Measurements from ENCODE around the gene ST8SIA6. TPM values are rescaled to one million over a fixed set of nuclear protein-coding genes. Genes with fewer than 3 reads are reported as not detected.

Gene ST8SIA6
- total and polyA plus RNA-seq, 2 of the 8 experiments (the other 6 are each of a cell fraction or from before 2014, with no cell fraction given), result 0.70 to 1.1 TPM

- Histone ChIP-seq H3K36me3 (ENCODE audit: control insufficient read depth in 2 of 4, insufficient read depth in 4 of 4, low read length in 3 of 4) (no peaks in the 10 kb centered on the region), H3K4me2 (ENCODE audit: insufficient read depth in 1 of 2, low read depth in 2 of 2, low read length in 2 of 2) (no peak overlapping the region), H2AFZ (ENCODE audit: low read length) (no peak overlapping the region), H3K79me1 (ENCODE audit: low read depth, low read length) (no peaks in the 10 kb centered on the region), H3K4me3 (ENCODE audit: extremely low read depth in 1 of 4, insufficient read depth in 2 of 4, low read depth in 3 of 4, low read length in 4 of 4) (no peak overlapping the region), H3K79me2 (ENCODE audit: control insufficient read depth in 1 of 2, insufficient read depth in 2 of 2, low read length in 2 of 2) (no peaks in the 10 kb centered on the region), H3K23me2 (ENCODE audit: low read depth, low read length) (peaks cover 3% of the 10 kb centered on the region), H3K27ac (ENCODE audit: low read depth, low read length) (no peak overlapping the region), H2BK20ac (ENCODE audit: low read length) (no peak overlapping the region), H4K8ac (ENCODE audit: extremely low read depth, insufficient read depth, low read length) (no peak overlapping the region), H2BK120ac (replicated peaks; ENCODE audit: low read depth, low read length) (no peak overlapping the region), H4K5ac (ENCODE audit: insufficient read length, low read depth, low read length) (no peak overlapping the region), H3K4ac (replicated peaks; ENCODE audit: insufficient read length, low read depth, low read length) (no peak overlapping the region), H2AK5ac (ENCODE audit: low read depth, low read length) (no peak overlapping the region), H3K9ac (replicated peaks in 1 of 4; ENCODE audit: extremely low read depth in 1 of 4, low read depth in 3 of 4, low read length in 3 of 4) (no peak overlapping the region), H3K23ac (ENCODE audit: insufficient read length) (no peak overlapping the region), H4K91ac (replicated peaks; ENCODE audit: insufficient read length, low read length) (no peak overlapping the region), H2BK12ac (ENCODE audit: low read depth, low read length) (no peak overlapping the region), H2BK15ac (ENCODE audit: low read length) (no peak overlapping the region), H3K4me1 (replicated peaks in 1 of 4; ENCODE audit: control insufficient read depth in 3 of 4, insufficient read depth in 4 of 4, low read length in 3 of 4) (peaks cover 0 to 4% (median 2%) of the 10 kb centered on the region in 4 experiments; a peak in 4 of 7 replicates), H2BK5ac (ENCODE audit: low read depth, low read length) (no peak overlapping the region), H3K14ac (ENCODE audit: insufficient read length) (no peak overlapping the region), H3K27me3 (replicated peaks in 1 of 4; ENCODE audit: control insufficient read depth in 3 of 4, extremely low read depth in 1 of 4, insufficient read depth in 3 of 4, low read length in 3 of 4) (no peaks in the 10 kb centered on the region), H4K20me1 (replicated peaks in 1 of 2; ENCODE audit: control insufficient read depth in 1 of 2, insufficient read depth in 2 of 2, low read length in 2 of 2) (no peaks in the 10 kb centered on the region), H3K56ac (replicated peaks; ENCODE audit: insufficient read length, low read depth, low read length) (no peak overlapping the region), H3K9me3 (ENCODE audit: insufficient read depth in 2 of 2, low read depth in 1 of 2, low read length in 1 of 2) (no peaks in the 10 kb centered on the region), H3K18ac (ENCODE audit: extremely low read depth, low read length) (no peak overlapping the region)
- DNase-seq (ENCODE audit: low read depth in 1 of 2, low spot score in 2 of 2) (no peak), FAIRE-seq (no peak)
- ChIA-PET CTCF (ENCODE audit: partially characterized antibody) (interaction anchor here (0.7 to 7.1 kb wide), 2 partner anchors 9 to 71 kb away, joined by 4 to 71 read pairs; no protein-coding TSS in a partner anchor), POLR2A (ENCODE audit: partially characterized antibody) (interaction anchor here (0.7 kb wide), 1 partner anchor 15 kb away, joined by 3 read pairs; no protein-coding TSS in a partner anchor)
- no peak for TF ChIP-seq TAF1 (IDR thresholded peaks at IDR 0.05; ENCODE audit: low read depth, low read length)
- no peak for TF ChIP-seq EGR1 (IDR thresholded peaks at IDR 0.05; ENCODE audit: borderline replicate concordance, low read depth, low read length)
- no peak for TF ChIP-seq POU5F1 (IDR thresholded peaks at IDR 0.05; ENCODE audit: low read depth, low read length)
- TF ChIP-seq RBBP5 (IDR thresholded peaks at IDR 0.05; ENCODE audit: borderline replicate concordance, low read depth, low read length), result no peak
- no peak for TF ChIP-seq JUND (IDR thresholded peaks at IDR 0.05; ENCODE audit: low read length)
- TF ChIP-seq CREB1 (IDR thresholded peaks at IDR 0.05), result no peak
- TF ChIP-seq CTCF (IDR thresholded peaks at IDR 0.05; ENCODE audit: control extremely low read depth in 1 of 3, insufficient read depth in 1 of 3, low read depth in 1 of 3, low read length in 3 of 3), result no peak
- no peak for TF ChIP-seq JUN (IDR thresholded peaks at IDR 0.05; ENCODE audit: low read depth, low read length)
- no peak for TF ChIP-seq TEAD4 (IDR thresholded peaks at IDR 0.05; ENCODE audit: low read depth, low read length)
- TF ChIP-seq YY1 (IDR thresholded peaks at IDR 0.05; ENCODE audit: low read depth, low read length), result no peak
- TF ChIP-seq CHD2 (IDR thresholded peaks at IDR 0.05; ENCODE audit: low read length), result no peak
- no peak for TF ChIP-seq NANOG (IDR thresholded peaks at IDR 0.05; ENCODE audit: insufficient read depth, low read depth, low read length, poor library complexity, severe bottlenecking)
- WGBS, 2 experiments (ENCODE audit: extremely low coverage in 1 of 2, insufficient coverage in 1 of 2, insufficient read length in 1 of 2, insufficient replicate concordance in 2 of 2, low coverage in 1 of 2, low lambda C conversion rate in 2 of 2, missing lambda C conversion rate in 1 of 2), result 84% methylated on average over 6 of the region's 6 CpGs; no CpG with 5 or more reads in 1 of the 2 experiments
Measured at GRCh38 chr10:17385066-17385465, 69.3 kb downstream of the ST8SIA6 start.

All from H1 (cell line).